HCT116 (cell line): ENCODE data around the gene MAP3K4.

Experiments used
- EZH2phosphoT487 ChIP-seq: fragments of 200-600 bp; IDR thresholded peaks from 2 replicates; pipeline ENCODE4 v1.6.1; 2018; ENCODE audit warnings: antibody characterized with exemption, borderline replicate concordance
- POLR2AphosphoS5 ChIP-seq: IDR thresholded peaks from 2 replicates; pipeline ENCODE4 v1.6.1; 2011; ENCODE audit warnings: mild to moderate bottlenecking, low read depth, low read length, moderate library complexity
- SRF ChIP-seq: IDR thresholded peaks from 2 replicates; pipeline ENCODE4 v1.6.1; 2012; ENCODE audit warnings: low read depth
- TCF7L2 ChIP-seq: IDR thresholded peaks from 2 replicates; pipeline ENCODE4 v1.7.0; 2011; ENCODE audit warnings: borderline replicate concordance, inconsistent platforms; ENCODE audit not compliant: insufficient read depth, insufficient read length; ENCODE audit errors: extremely low read depth
- YY1 ChIP-seq: IDR thresholded peaks from 2 replicates; pipeline ENCODE4 v1.6.1; 2011; ENCODE audit warnings: low read length, low read depth, moderate library complexity, mild to moderate bottlenecking; ENCODE audit not compliant: insufficient replicate concordance; ENCODE audit errors: extremely low read depth
- TF ChIP-seq, protein P1 (sequence below), 3 experiments: fragments of 200-600 bp in 1 of 3; sonication (generic) in 1 of 3; IDR thresholded peaks in 2 of 3; conservative IDR thresholded peaks in 1 of 3; 2 replicates each; pipeline ENCODE4 v1.5.1; 2012 to 2017; ENCODE audit warnings: low read depth in 2 of 3, low read length in 2 of 3, antibody characterized with exemption in 1 of 3, borderline replicate concordance in 1 of 3, control low read depth in 1 of 3, mild to moderate bottlenecking in 1 of 3, mixed read lengths in 1 of 3, mixed run types in 1 of 3, moderate library complexity in 1 of 3; ENCODE audit not compliant: insufficient read depth in 1 of 3
- TF ChIP-seq, protein P2 (sequence below): IDR thresholded peaks from 2 replicates; pipeline ENCODE4 v1.6.1; 2012
- TF ChIP-seq, protein P3 (sequence below): IDR thresholded peaks from 2 replicates; pipeline ENCODE4 v1.6.1; 2012; ENCODE audit warnings: low read depth

DNA sequence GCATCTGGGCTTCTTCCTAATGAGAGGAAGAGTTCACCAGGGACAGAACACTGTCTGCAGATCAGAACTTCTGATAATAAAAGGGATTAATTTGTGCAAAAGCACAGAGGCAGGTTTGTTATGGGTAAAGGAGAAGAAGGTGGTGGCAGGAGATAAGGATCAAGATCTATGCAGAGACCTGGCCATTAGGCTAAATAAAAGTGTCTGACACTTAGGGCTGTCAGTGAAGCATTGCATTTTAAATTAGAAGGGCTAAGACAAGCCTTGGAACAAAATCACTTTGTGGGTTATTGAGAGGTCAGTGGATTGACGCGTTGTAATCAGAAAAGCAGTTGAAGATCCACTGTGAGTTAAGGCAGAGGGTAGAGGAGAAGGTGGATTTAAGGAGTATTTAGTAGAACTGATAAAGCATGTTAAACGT lies 76.8 kb downstream of the MAP3K4 start:
- TF ChIP-seq POLR2AphosphoS5 (no peak), EZH2phosphoT487 (no peak), SRF (no peak), TCF7L2 (no peak), YY1 (no peak)
- TF ChIP-seq, protein P1, sequence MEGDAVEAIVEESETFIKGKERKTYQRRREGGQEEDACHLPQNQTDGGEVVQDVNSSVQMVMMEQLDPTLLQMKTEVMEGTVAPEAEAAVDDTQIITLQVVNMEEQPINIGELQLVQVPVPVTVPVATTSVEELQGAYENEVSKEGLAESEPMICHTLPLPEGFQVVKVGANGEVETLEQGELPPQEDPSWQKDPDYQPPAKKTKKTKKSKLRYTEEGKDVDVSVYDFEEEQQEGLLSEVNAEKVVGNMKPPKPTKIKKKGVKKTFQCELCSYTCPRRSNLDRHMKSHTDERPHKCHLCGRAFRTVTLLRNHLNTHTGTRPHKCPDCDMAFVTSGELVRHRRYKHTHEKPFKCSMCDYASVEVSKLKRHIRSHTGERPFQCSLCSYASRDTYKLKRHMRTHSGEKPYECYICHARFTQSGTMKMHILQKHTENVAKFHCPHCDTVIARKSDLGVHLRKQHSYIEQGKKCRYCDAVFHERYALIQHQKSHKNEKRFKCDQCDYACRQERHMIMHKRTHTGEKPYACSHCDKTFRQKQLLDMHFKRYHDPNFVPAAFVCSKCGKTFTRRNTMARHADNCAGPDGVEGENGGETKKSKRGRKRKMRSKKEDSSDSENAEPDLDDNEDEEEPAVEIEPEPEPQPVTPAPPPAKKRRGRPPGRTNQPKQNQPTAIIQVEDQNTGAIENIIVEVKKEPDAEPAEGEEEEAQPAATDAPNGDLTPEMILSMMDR (IDR thresholded peaks at IDR 0.05 in 2 of 3, conservative IDR thresholded peaks at IDR 0.05 in 1 of 3; ENCODE audit: borderline replicate concordance in 1 of 3, insufficient read depth in 1 of 3, low read depth in 2 of 3, low read length in 2 of 3): no peak
- TF ChIP-seq, protein P2, sequence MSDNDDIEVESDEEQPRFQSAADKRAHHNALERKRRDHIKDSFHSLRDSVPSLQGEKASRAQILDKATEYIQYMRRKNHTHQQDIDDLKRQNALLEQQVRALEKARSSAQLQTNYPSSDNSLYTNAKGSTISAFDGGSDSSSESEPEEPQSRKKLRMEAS: no peak
- TF ChIP-seq, protein P3, sequence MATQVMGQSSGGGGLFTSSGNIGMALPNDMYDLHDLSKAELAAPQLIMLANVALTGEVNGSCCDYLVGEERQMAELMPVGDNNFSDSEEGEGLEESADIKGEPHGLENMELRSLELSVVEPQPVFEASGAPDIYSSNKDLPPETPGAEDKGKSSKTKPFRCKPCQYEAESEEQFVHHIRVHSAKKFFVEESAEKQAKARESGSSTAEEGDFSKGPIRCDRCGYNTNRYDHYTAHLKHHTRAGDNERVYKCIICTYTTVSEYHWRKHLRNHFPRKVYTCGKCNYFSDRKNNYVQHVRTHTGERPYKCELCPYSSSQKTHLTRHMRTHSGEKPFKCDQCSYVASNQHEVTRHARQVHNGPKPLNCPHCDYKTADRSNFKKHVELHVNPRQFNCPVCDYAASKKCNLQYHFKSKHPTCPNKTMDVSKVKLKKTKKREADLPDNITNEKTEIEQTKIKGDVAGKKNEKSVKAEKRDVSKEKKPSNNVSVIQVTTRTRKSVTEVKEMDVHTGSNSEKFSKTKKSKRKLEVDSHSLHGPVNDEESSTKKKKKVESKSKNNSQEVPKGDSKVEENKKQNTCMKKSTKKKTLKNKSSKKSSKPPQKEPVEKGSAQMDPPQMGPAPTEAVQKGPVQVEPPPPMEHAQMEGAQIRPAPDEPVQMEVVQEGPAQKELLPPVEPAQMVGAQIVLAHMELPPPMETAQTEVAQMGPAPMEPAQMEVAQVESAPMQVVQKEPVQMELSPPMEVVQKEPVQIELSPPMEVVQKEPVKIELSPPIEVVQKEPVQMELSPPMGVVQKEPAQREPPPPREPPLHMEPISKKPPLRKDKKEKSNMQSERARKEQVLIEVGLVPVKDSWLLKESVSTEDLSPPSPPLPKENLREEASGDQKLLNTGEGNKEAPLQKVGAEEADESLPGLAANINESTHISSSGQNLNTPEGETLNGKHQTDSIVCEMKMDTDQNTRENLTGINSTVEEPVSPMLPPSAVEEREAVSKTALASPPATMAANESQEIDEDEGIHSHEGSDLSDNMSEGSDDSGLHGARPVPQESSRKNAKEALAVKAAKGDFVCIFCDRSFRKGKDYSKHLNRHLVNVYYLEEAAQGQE: no peak
